ENCODE measurements around the gene ELAVL2.

ELAVL2 gene

GRCh38 chr9:23754551-23754950 lies 71.5 kb downstream of the ELAVL2 start:
- Mint-ChIP-seq H3K27me3 (no peaks in the 10 kb centered on the region), H3K36me3 (no peaks in the 10 kb centered on the region), H3K9me3 (peaks cover 4% of the 10 kb centered on the region), H3K4me3 (no peak overlapping the region), H3K4me1 (no peaks in the 10 kb centered on the region), H3K27ac (no peak overlapping the region)

GRCh38 chr9:23752859-23753258 lies 73.2 kb downstream of the ELAVL2 start:
- no peak overlapping the region for H3K4me3 Mint-ChIP-seq
- H3K27ac Mint-ChIP-seq: no peak overlapping the region
- peaks cover 5% of the 10 kb centered on the region for H3K9me3 Mint-ChIP-seq
- H3K36me3 Mint-ChIP-seq: no peaks in the 10 kb centered on the region
- H3K4me1 Mint-ChIP-seq: no peaks in the 10 kb centered on the region
- H3K27me3 Mint-ChIP-seq: no peaks in the 10 kb centered on the region

- Mint-ChIP-seq H3K9me3 (peaks cover 5% of the 10 kb centered on the region), H3K27ac (no peak overlapping the region), H3K4me1 (no peaks in the 10 kb centered on the region), H3K4me3 (no peak overlapping the region), H3K36me3 (no peaks in the 10 kb centered on the region), H3K27me3 (no peaks in the 10 kb centered on the region)
Measured at GRCh38 chr9:23751633-23752032, 74.4 kb downstream of the ELAVL2 start.

GRCh38 chr9:23750808-23751207 lies 75.2 kb downstream of the ELAVL2 start:
- no peaks in the 10 kb centered on the region for H3K36me3 Mint-ChIP-seq
- no peak overlapping the region for H3K27ac Mint-ChIP-seq
- no peak overlapping the region for H3K4me3 Mint-ChIP-seq
- H3K4me1 Mint-ChIP-seq: no peaks in the 10 kb centered on the region
- no peaks in the 10 kb centered on the region for H3K27me3 Mint-ChIP-seq
- H3K9me3 Mint-ChIP-seq: peaks cover 5% of the 10 kb centered on the region

- no peaks in the 10 kb centered on the region for H3K4me1 Mint-ChIP-seq
- no peak overlapping the region for H3K27ac Mint-ChIP-seq
- no peaks in the 10 kb centered on the region for H3K36me3 Mint-ChIP-seq
- no peak overlapping the region for H3K4me3 Mint-ChIP-seq
- no peaks in the 10 kb centered on the region for H3K27me3 Mint-ChIP-seq
- peaks cover 5% of the 10 kb centered on the region for H3K9me3 Mint-ChIP-seq
Measured at GRCh38 chr9:23747088-23748075, 78.7 kb downstream of the ELAVL2 start.

GRCh38 chr9:23746317-23746716 lies 79.7 kb downstream of the ELAVL2 start:
- H3K4me1 Mint-ChIP-seq: no peaks in the 10 kb centered on the region
- no peaks in the 10 kb centered on the region for H3K27me3 Mint-ChIP-seq
- no peak overlapping the region for H3K27ac Mint-ChIP-seq
- no peaks in the 10 kb centered on the region for H3K36me3 Mint-ChIP-seq
- peaks cover 5% of the 10 kb centered on the region for H3K9me3 Mint-ChIP-seq
- no peak overlapping the region for H3K4me3 Mint-ChIP-seq

- H3K4me1 Mint-ChIP-seq: no peaks in the 10 kb centered on the region
- H3K36me3 Mint-ChIP-seq: no peaks in the 10 kb centered on the region
- peaks cover 6% of the 10 kb centered on the region for H3K9me3 Mint-ChIP-seq
- no peak overlapping the region for H3K4me3 Mint-ChIP-seq
- no peaks in the 10 kb centered on the region for H3K27me3 Mint-ChIP-seq
- H3K27ac Mint-ChIP-seq: no peak overlapping the region
Measured at GRCh38 chr9:23743036-23743435, 83.0 kb downstream of the ELAVL2 start.

- H3K36me3 Mint-ChIP-seq: no peaks in the 10 kb centered on the region
- peaks cover 6% of the 10 kb centered on the region for H3K9me3 Mint-ChIP-seq
- no peak overlapping the region for H3K4me3 Mint-ChIP-seq
- no peaks in the 10 kb centered on the region for H3K27me3 Mint-ChIP-seq
- H3K27ac Mint-ChIP-seq: no peak overlapping the region
- no peaks in the 10 kb centered on the region for H3K4me1 Mint-ChIP-seq
Measured at GRCh38 chr9:23741351-23741750, 84.7 kb downstream of the ELAVL2 start.

GRCh38 chr9:23740531-23740930 lies 85.5 kb downstream of the ELAVL2 start:
- no peak overlapping the region for H3K4me3 Mint-ChIP-seq
- H3K4me1 Mint-ChIP-seq: no peaks in the 10 kb centered on the region
- no peak overlapping the region for H3K27ac Mint-ChIP-seq
- H3K36me3 Mint-ChIP-seq: no peaks in the 10 kb centered on the region
- H3K9me3 Mint-ChIP-seq: peaks cover 6% of the 10 kb centered on the region
- H3K27me3 Mint-ChIP-seq: no peaks in the 10 kb centered on the region

- Mint-ChIP-seq H3K27ac (no peak overlapping the region), H3K4me1 (no peaks in the 10 kb centered on the region), H3K27me3 (no peaks in the 10 kb centered on the region), H3K9me3 (peaks cover 6% of the 10 kb centered on the region), H3K36me3 (no peaks in the 10 kb centered on the region), H3K4me3 (no peak overlapping the region)
Measured at GRCh38 chr9:23739753-23740152, 86.3 kb downstream of the ELAVL2 start.

GRCh38 chr9:23736293-23736692 lies 89.7 kb downstream of the ELAVL2 start:
- Mint-ChIP-seq H3K9me3 (peaks cover 6% of the 10 kb centered on the region), H3K27me3 (no peaks in the 10 kb centered on the region)

GRCh38 chr9:23733495-23734078 lies 92.5 kb downstream of the ELAVL2 start:
- Mint-ChIP-seq H3K36me3 (no peaks in the 10 kb centered on the region), H3K4me1 (no peaks in the 10 kb centered on the region), H3K27ac (no peak overlapping the region), H3K4me3 (no peak overlapping the region), H3K9me3 (no peaks in the 10 kb centered on the region), H3K27me3 (no peaks in the 10 kb centered on the region)

More at GRCh38 chr9:23736293-23736692, 89.7 kb downstream of the ELAVL2 start:
- Mint-ChIP-seq H3K4me1 (no peaks in the 10 kb centered on the region), H3K4me3 (no peak overlapping the region), H3K36me3 (no peaks in the 10 kb centered on the region), H3K27ac (no peak overlapping the region)

GRCh38 chr9:23731353-23731752 lies 94.7 kb downstream of the ELAVL2 start:
- H3K27ac Mint-ChIP-seq: no peak overlapping the region
- no peaks in the 10 kb centered on the region for H3K4me1 Mint-ChIP-seq
- H3K4me3 Mint-ChIP-seq: no peak overlapping the region
- H3K36me3 Mint-ChIP-seq: no peaks in the 10 kb centered on the region
- H3K9me3 Mint-ChIP-seq: no peaks in the 10 kb centered on the region
- no peaks in the 10 kb centered on the region for H3K27me3 Mint-ChIP-seq

GRCh38 chr9:23730364-23730763 lies 95.7 kb downstream of the ELAVL2 start:
- Mint-ChIP-seq H3K9me3 (no peaks in the 10 kb centered on the region), H3K4me3 (no peak overlapping the region), H3K27ac (no peak overlapping the region), H3K36me3 (no peaks in the 10 kb centered on the region), H3K4me1 (no peaks in the 10 kb centered on the region), H3K27me3 (no peaks in the 10 kb centered on the region)

- Mint-ChIP-seq H3K27me3 (no peaks in the 10 kb centered on the region), H3K36me3 (no peaks in the 10 kb centered on the region), H3K4me1 (no peaks in the 10 kb centered on the region), H3K4me3 (no peak overlapping the region), H3K27ac (no peak overlapping the region), H3K9me3 (no peaks in the 10 kb centered on the region)
Measured at GRCh38 chr9:23728736-23729135, 97.3 kb downstream of the ELAVL2 start.

- no peaks in the 10 kb centered on the region for H3K9me3 Mint-ChIP-seq
- H3K27ac Mint-ChIP-seq: no peak overlapping the region
- H3K36me3 Mint-ChIP-seq: no peaks in the 10 kb centered on the region
- H3K4me3 Mint-ChIP-seq: no peak overlapping the region
- no peaks in the 10 kb centered on the region for H3K27me3 Mint-ChIP-seq
- no peaks in the 10 kb centered on the region for H3K4me1 Mint-ChIP-seq
Measured at GRCh38 chr9:23725279-23725946, 100.6 kb downstream of the ELAVL2 start.

All from activated naive CD4-positive, alpha-beta T cell treated with anti-CD3 and anti-CD28 coated beads, Interleukin-2, amount 50 U/mL, for 24 hours (primary cell).